OCI-M2 (cell line): Measurements from ENCODE around the gene CLK2.
"Not testable (repeated sequence)": the region's sequence is repeated elsewhere in the genome, so short reads cannot be mapped to it uniquely, and the experiment has no call there.

Experiments used
- DNase-seq: peaks from one replicate; lab custom pipeline; 2025; ENCODE audit not compliant: unreplicated experiment; lab: John Stamatoyannopoulos, UW

Gene CLK2

DNA sequence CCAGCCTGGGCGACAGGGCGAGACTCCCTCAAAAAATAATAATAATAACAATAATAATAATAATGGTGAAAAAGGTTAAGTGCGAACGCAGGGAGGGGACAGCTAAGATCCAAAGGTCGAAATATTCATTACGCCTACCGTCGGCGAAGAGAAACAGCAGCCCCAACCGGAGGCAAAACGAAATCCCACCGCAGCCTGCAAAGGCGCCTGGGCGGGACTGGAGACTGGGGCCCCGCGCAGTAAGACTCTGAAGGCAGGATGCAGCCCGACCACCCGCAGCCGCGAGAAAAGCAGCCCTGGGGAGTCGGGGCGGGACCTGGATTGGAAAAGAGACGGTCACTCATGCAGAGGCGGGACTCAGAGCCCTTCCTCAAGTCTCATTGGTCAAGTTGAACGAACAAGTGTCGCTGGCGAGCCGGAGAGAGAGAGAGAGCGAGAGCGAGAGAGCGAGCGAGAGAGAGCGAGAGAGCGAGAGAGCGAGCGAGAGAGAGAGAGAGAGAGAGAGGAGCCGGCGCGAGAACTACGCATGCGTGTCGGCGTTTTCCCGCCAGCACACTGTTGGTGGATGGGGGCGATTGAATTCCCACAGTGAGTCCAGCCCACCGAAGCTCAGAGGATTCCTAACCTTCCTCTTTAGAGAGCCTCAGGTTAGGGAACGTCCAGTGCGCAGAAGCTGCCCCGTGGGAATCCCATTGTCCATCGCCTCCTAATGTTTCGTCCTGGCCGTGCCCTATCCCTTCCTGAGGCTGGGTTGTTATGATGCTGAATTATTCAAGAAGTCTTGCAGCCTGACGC lies 28.7 kb downstream of the CLK2 start:
- DNase-seq = peak; percentile 87

DNA sequence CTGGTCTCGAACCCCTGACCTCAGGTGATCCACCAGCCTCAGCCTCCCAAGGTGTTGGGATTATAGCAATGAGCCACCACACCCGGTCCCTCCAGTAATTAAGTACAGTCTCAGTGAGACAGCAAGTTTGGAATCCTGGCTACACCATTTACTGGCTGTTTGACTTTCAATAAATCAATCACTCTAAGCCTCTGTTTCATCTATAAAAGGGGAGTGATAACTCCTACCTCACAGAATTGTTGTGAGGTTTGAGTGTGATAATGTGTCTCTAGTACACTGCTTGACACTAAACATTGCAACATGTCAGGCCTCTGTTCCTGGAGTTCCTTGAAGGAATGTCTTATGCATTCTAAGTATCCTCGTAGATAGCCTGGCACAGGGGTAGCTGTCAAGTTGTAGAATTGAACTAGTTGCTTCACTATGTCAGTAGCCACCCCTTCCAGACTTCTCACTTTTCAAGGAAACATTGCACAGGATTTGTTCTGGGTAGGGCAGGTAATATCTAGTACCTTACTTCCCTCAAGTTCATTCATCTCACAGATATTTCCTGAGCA lies 30.4 kb downstream of the CLK2 start:
- no peak for DNase-seq

DNA sequence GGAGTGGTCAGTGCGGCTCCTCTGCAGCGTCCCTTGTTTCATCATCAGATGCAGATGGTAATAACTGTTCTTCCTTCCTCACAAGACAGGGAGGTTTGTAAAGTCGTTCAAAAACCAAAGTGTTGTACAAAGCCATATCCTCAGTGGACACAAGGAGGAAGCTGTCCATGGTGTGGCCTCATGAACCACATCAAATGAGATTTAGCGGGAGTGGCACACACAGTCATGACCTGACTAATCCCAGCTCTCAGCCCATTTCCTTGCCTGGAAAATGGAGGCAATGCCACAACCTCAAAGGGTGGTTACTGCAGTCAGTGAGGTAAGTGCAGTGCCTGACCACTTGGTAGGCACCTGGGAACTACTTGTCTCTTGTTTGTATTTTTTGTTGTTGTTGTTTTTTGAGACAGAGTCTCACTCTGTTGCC lies 31.5 kb downstream of the CLK2 start:
- DNase-seq = no peak

DNA sequence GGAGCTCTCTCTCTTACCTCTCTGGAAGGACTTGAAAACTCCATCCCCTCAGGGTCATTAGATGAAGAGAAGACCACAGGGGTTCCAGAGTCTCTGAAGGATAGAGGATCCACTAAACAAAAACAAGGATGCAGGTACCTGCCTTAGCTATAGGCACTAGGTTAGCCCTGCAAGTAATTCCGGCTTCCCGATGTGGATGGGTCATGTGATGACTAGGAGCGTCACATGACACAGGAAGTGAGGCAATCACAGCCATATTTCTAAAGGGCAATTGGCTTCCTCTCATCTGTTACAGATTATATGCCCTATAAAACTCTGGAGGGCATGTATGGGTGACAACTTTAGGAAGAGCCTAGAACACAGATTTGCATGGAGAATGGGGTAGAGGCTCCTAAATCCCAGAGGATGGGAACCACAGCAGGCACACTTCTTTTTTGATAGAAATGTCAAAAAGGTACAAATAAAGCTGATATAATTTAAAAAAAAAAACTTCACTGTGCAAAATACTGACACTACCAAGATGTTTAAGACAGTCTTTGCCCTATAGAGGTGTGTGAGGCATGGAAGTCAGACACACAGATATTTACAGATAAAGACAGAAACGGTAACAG lies 32.1 kb downstream of the CLK2 start:
- DNase-seq = peak; percentile 64

DNA sequence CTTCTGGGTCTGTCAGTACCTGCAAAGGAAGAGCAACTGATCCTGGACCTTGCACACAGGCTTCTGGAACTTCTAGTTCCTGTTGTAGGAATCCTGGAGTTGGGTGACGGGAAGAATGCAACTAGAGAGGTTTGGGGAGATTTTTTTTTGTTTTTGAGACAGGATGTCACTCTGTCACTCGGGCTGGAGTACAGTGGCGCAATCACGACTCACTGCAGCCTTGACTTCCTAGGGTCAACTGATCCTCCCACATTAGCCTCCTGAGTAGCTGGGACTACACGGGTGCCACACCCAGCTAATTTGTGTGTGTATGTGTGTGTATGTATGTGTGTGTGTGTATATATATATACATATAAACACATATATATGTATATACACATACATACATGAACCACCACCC lies 36.9 kb downstream of the CLK2 start:
- DNase-seq = no peak

DNA sequence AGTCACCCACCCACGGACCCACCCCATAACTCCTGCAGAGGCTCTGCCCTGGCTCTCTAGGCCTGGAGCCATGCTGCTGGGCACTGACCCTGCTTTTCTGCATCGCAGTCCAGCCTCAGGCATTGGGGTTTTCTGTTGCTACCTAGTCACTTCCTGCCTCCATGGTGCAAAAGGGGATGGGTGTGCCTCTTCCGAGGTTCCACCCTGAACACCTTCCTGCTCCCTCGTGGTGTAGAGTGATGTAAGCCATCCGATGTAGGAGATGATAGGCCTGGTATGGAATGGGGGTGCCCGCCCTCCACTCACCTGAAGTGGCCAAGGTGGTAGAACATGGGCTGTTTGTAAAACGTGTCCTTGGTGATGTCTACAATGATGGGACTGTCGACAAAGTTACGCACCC lies 37.9 kb downstream of the CLK2 start:
- DNase-seq = not testable (repeated sequence)

DNA sequence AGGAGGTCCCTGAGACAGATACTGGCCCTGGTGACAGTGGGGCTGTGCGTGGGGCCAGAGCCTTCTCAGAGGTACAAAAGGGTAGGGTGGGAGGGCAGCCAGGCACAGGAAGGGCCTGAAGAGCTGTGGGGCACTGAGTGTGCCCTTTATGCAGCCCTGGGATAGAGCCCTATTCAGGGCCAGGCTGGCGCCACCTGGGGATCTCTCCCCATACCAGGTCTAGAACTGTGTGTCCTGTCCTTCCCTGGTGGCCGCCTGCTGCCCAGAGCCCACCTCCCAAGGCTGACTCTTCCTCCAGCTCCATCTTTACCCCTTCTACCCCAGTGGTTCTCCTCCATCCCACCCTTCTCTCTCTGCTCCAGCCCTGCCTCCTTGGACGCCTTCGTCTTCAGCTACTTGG lies 39.8 kb downstream of the CLK2 start:
- not testable (repeated sequence) for DNase-seq

DNA sequence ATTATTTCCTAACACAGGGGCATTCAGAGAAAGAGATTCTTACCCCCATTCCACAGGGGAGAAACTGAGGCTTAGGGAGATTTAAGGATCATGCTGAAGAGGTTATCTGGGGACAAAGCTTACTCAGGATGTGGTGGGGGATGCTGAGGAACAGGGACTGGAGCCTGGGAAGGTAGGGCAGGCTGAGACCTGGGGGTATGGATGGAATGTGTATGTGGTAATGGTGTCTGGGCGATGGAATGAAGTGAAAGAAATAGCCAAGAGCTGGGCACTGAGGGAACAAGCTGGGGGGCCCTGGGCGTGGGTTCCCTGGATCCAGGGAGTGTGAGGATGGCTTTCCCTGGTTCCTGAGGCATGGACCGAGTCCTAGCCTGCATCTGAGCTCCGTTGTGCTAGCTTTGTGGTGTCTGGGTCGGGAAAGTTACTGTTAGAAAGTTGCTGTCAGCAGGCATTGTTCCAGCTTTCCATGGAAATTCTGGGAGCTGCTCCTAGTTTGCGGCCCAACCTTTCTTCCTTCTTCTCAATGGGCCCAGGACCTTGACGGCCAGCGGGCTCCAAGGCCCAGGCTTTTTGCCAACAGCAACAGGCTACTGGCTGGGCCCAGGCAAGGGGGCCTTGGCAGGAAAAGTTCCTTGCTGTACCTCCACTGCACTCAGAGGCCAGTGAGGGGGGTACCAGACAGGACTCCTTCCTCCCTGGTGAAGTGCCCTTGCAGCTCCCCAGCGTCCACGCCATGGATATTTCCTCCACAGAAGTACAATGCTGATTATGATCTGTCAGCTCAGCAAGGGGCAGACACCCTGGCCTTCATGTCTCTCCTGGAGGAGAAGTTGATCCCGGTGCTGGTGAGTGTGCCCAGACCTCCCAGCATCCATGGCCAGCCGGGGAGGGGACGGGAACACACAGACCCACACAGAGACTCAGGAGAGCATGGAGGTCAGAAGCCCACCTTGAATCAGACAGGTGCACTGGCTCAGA lies 41.0 kb downstream of the CLK2 start:
- DNase-seq = not testable (repeated sequence)

DNA sequence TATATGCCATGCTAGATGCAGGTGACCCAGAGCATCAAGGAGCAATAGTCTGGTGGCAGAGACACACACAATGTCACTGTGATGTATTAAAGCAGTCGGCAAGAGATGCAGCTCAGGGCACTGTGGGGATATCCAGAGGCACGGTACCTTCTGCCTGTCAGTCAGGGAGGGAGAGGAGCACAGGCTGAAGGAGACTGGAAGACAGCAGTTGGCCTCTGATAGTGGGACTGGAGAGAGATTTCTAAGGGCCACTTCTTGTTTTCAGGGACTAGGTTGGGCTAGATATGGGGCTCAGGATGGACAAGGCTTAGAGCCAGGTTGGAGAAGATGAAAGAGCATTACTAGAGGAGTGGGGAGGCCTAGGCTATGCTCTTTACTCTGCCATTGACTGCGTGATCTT lies 42.0 kb downstream of the CLK2 start:
- not testable (repeated sequence) for DNase-seq

DNA sequence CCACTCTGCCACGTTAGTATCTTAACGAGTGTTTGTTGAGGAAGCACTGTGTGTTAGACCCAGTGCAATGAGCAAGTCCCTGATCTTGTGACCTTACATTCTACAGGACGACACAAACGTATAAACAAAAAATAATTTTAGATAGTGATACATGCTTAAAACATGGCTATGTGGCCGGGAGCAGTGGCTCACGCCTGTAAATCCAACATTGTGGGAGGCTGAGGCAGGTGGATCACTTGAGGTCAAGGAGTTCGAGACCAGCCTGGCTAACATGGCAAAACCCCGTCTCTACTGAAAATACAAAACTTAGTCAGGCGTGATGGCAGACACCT lies 45.2 kb downstream of the CLK2 start:
- no peak for DNase-seq

DNA sequence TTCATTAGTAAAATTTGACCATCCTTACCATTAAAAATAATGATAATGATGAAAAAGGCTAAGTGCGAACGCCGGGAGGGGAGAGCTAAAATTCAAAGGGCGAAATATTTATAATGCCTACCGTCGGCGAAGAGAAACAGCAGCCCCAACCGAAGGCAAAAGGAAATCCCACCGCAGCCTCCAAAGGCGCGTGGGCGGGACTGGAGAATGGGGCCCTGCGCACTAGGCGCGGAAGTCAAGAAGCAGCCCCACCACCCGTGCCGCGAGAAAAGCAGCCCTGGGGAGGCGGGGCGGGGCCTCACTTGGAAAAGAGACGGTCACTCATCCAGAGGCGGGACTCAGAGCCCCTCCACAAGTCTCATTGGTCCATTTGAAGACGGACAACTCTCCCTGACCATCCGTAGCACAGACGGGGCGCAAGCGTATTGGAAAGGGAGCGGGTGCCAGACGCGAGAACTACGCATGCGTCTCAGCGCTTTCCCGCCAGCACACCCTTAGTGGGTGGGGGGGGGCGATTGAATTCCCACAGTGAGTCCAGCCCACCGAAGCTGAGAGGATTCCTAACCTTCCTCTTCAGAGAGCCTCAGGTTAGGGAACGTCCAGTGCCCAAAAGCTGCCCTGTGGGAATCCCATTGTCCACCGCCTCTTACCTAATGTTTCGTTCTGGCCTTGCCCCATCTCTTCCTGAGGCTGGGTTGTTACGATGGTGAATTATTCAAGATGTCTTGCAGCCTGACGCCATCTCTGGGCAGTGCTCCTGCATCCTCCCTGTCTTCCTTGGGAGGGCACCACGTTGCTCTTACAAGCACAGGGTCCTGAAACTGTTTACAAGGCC lies 45.8 kb downstream of the CLK2 start:
- DNase-seq = peak; percentile 78

DNA sequence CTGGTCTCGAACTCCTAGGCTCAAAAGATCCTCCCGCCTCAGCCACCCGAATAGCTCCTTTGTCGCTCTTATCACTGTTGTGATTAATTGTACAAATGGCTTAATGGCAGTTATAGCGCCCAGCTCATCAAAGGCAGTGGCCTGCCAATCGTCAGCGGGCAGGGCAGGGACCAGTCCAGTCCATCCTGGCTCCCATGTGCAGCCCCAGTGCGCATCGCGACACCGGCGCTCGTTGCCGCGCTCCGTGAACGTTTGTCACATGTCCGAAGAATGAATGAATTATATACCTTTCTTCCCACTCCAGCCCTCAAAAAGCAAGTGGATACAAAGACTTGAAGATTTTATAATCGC lies 46.4 kb downstream of the CLK2 start:
- no peak for DNase-seq

DNA sequence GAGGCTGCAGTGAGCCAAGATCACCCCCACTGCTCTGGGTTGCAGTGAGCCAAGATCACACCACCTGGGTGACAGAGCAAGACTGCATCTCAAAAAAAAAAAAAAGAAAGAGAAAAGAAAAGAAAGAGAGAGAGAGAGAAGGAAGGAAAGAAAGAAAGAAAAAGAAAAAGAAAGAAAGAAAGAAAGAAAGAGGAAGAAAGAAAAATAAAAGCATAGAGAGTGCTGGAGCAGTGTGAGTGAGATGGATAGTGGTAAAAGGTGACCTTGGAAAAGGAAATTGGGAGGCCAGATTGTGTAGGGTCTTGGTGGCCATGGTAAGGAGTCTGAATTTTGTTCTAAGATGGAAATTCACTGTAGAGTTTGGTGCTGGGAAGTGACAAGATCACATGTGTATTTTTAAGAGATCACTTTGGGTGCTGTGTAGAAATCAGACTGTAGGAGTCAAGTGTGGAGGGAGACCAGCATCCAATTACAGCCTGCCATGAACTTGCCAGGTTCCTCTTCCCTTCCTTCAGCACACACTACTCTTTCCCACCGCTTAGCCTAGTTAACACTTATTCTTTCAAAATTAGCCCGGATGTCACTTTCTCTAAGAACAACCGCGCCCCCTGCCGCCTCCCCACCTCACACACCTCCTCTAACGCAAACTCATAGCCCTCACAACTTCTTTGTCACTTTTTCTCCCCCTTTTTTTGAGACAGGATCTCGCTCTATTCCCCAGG lies 47.0 kb downstream of the CLK2 start:
- no peak for DNase-seq

DNA sequence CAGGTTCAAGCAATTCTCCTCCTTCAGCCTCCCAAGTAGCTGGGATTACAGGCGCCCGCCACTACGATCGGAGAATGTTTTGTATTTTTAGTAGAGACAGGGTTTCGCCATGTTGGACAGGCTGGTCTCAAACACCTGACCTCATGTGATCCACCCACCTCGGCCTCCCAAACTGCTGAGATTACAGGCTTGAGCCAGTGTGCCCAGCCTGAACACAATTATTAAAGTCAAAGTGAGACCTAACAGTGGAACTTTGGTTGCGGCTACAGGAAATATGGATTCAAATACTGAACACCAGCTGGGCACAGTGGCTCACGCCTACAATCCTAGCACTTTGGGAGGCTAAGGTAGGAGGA lies 47.9 kb downstream of the CLK2 start:
- not testable (repeated sequence) for DNase-seq

DNA sequence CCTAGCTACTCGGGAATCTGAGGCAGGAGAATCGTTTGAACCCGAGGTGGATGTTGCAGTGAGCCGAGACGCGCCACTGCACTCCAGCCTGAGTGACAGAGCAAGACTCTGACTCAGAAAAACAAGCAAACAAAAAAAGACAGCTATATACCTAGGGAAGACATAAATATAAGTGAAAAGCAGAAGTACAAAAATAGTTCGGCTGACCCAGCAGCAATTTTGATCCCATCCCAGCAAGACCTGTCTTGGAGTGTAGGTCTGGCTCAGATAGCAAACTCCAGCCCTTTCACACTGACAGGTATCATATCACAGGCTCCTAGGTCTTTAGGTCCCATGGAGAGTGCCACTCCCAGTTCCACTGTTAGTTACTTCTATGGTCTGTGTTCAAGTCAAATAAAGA lies 50.3 kb downstream of the CLK2 start:
- no peak for DNase-seq

DNA sequence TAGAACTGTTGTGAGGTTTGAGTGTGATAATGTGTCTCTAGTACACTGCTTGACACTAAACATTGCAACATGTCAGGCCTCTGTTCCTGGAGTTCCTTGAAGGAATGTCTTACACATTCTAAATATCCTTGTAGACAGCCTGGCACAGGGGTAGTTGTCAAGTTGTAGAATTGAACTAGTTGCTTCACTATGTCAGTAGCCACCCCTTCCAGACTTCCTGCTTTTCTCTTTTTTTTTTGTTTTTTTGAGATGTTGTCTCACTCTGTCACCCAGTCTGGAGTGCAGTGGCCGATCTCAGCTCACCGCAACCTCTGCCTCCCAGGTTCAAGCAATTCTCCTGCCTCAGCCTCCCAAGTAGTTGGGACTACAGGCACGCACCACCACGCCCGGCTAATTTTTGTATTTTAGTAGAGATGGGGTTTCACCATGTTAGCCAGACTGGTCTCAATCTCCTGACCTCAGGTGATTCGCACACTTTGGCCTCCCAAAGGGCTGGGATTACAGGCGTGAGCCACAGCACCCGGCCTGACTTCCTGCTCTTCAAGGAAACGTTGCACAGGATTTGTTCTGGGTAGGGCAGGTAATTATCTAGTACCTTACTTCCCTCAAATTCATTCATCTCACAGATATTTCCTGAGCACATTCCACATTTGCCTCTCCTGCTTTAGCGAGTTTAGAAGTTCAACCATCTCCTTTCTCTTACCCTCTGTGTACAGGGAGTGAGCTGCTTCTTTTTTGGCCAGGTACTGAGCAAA lies 52.9 kb downstream of the CLK2 start:
- DNase-seq = not testable (repeated sequence)

DNA sequence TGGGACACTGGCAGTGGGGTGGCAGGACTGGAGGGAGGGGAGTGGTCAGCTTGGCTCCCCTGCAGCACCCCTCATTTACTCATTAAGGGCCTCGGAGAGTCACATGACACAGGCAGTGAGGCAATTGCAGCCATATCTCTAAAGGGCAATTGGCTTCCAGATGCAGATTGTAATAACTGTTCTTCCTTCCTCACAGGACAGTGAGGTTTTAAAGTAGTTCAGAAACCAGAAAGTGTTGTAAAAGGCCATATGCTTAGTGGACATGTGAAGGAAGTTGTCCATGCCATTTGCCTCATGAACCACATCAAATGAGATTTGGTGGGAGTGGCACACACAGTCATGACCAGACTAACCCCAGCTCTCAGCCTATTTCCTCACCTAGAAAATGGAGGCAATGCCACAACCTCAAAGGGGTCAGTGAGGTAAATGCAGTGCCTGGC lies 53.7 kb downstream of the CLK2 start:
- DNase-seq = no peak

DNA sequence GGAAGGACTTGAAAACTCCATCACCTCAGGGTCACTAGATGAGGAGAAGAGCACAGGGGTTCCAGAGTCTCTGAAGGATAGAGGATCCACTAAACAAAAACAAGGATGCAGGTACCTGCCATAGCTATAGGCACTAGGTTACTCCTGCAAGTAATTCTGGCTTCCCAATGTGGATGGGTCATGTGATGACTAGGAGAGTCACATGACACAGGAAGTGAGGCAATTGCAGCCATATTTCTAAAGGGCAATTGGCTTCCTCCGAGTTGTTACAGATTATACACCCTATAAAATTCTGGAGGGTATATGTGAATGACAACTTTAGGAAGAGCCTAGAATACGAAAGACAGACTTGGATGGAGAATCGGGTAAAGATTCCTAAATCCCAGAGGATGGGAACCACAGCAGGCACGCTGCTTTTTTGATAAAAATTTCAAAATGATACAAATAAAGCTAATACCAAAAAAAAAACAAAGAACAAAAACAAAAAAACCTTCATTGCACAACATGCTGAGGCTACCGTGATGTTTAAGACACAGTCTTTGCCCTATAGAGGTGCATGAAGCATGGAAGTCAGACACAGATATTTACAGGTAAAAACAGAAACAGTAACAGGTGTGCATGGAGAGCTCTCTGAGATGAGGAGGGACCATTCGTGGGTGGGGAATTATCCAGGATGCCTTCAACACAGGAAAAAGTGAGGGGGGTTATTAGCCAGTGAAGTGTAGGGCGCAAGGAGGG lies 54.3 kb downstream of the CLK2 start:
- no peak for DNase-seq

DNA sequence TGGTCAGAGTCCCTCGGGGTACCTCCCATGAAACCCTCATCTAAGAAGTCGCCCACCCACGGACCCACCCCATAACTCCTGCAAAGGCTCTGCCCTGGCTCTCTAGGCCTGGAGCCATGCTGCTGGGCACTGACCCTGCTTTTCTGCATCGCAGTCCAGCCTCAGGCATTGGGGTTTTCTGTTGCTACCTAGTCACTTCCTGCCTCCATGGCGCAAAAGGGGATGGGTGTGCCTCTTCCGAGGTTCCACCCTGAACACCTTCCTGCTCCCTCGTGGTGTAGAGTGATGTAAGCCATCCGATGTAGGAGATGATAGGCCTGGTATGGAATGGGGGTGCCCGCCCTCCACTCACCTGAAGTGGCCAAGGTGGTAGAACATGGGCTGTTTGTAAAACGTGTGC lies 58.6 kb downstream of the CLK2 start:
- not testable (repeated sequence) for DNase-seq
